ENCODE measurements around the gene ABHD12. TPM values are rescaled to one million over a fixed set of nuclear protein-coding genes. Genes with fewer than 3 reads are reported as not detected.

Gene ABHD12
- total RNA-seq, 3 donors from 2014 or later = 21.9 to 22.6 (median 22.3) TPM

- Mint-ChIP-seq H3K27me3 (ENCODE audit: low read depth) (no peaks in the 10 kb centered on the region), H3K36me3 (ENCODE audit: insufficient read depth) (peaks cover 24% of the 10 kb centered on the region), H3K9me3 (no peaks in the 10 kb centered on the region), H3K4me3 (no peak overlapping the region), H3K4me1 (ENCODE audit: low read depth) (no peaks in the 10 kb centered on the region)
- DNase-seq = no peak
- no peak for ATAC-seq
These were observed 108.4 kb downstream of the ABHD12 start for GRCh38 chr20:25282034-25282781.

- Mint-ChIP-seq H3K36me3 (ENCODE audit: insufficient read depth) (peaks cover 20% of the 10 kb centered on the region), H3K4me1 (ENCODE audit: low read depth) (no peaks in the 10 kb centered on the region), H3K4me3 (no peak overlapping the region), H3K27me3 (ENCODE audit: low read depth) (no peaks in the 10 kb centered on the region), H3K9me3 (no peaks in the 10 kb centered on the region)
- ATAC-seq = no peak
- no peak for DNase-seq
These were observed 109.1 kb downstream of the ABHD12 start for GRCh38 chr20:25281541-25281991.

GRCh38 chr20:25280574-25281535 lies 109.8 kb downstream of the ABHD12 start:
- H3K4me3 Mint-ChIP-seq = no peak overlapping the region
- H3K4me1 Mint-ChIP-seq (ENCODE audit: low read depth) = no peaks in the 10 kb centered on the region
- DNase-seq (no peak), ATAC-seq (no peak)
- no peaks in the 10 kb centered on the region for H3K9me3 Mint-ChIP-seq
- peaks cover 17% of the 10 kb centered on the region for H3K36me3 Mint-ChIP-seq (ENCODE audit: insufficient read depth)
- H3K27me3 Mint-ChIP-seq (ENCODE audit: low read depth) = no peaks in the 10 kb centered on the region

- Mint-ChIP-seq H3K27me3 (ENCODE audit: low read depth) (no peaks in the 10 kb centered on the region), H3K9me3 (no peaks in the 10 kb centered on the region), H3K4me1 (ENCODE audit: low read depth) (no peaks in the 10 kb centered on the region), H3K4me3 (no peak overlapping the region), H3K36me3 (ENCODE audit: insufficient read depth) (peaks cover 13% of the 10 kb centered on the region)
- ATAC-seq (no peak), DNase-seq (no peak)
These were observed 110.5 kb downstream of the ABHD12 start for GRCh38 chr20:25280051-25280573.

GRCh38 chr20:25279403-25279802 lies 111.2 kb downstream of the ABHD12 start:
- no peaks in the 10 kb centered on the region for H3K4me1 Mint-ChIP-seq (ENCODE audit: low read depth)

GRCh38 chr20:25278636-25279361 lies 111.8 kb downstream of the ABHD12 start:
- H3K36me3 Mint-ChIP-seq (ENCODE audit: insufficient read depth) = peaks cover 15% of the 10 kb centered on the region
- H3K4me3 Mint-ChIP-seq = no peak overlapping the region
- no peaks in the 10 kb centered on the region for H3K27me3 Mint-ChIP-seq (ENCODE audit: low read depth)
- no peaks in the 10 kb centered on the region for H3K4me1 Mint-ChIP-seq (ENCODE audit: low read depth)
- ATAC-seq (no peak), DNase-seq (no peak)
- no peaks in the 10 kb centered on the region for H3K9me3 Mint-ChIP-seq

More at GRCh38 chr20:25279403-25279802, 111.2 kb downstream of the ABHD12 start:
- no peak for ATAC-seq
- Mint-ChIP-seq H3K9me3 (no peaks in the 10 kb centered on the region), H3K27me3 (ENCODE audit: low read depth) (no peaks in the 10 kb centered on the region), H3K36me3 (ENCODE audit: insufficient read depth) (peaks cover 12% of the 10 kb centered on the region), H3K4me3 (no peak overlapping the region)
- no peak for DNase-seq

GRCh38 chr20:25277941-25278521 lies 112.6 kb downstream of the ABHD12 start:
- DNase-seq = no peak
- Mint-ChIP-seq H3K9me3 (no peaks in the 10 kb centered on the region), H3K36me3 (ENCODE audit: insufficient read depth) (peaks cover 13% of the 10 kb centered on the region), H3K27me3 (ENCODE audit: low read depth) (no peaks in the 10 kb centered on the region), H3K4me1 (ENCODE audit: low read depth) (no peaks in the 10 kb centered on the region), H3K4me3 (no peak overlapping the region)
- no peak for ATAC-seq

GRCh38 chr20:25277051-25277801 lies 113.4 kb downstream of the ABHD12 start:
- ATAC-seq (no peak), DNase-seq (no peak)
- Mint-ChIP-seq H3K9me3 (no peaks in the 10 kb centered on the region), H3K36me3 (ENCODE audit: insufficient read depth) (peaks cover 12% of the 10 kb centered on the region), H3K4me1 (ENCODE audit: low read depth) (no peaks in the 10 kb centered on the region), H3K4me3 (no peak overlapping the region), H3K27me3 (ENCODE audit: low read depth) (no peaks in the 10 kb centered on the region)

- H3K9me3 Mint-ChIP-seq = no peaks in the 10 kb centered on the region
- H3K36me3 Mint-ChIP-seq (ENCODE audit: insufficient read depth) = peaks cover 12% of the 10 kb centered on the region
- no peak overlapping the region for H3K4me3 Mint-ChIP-seq
- no peaks in the 10 kb centered on the region for H3K27me3 Mint-ChIP-seq (ENCODE audit: low read depth)
- DNase-seq (no peak), ATAC-seq (no peak)
- H3K4me1 Mint-ChIP-seq (ENCODE audit: low read depth) = no peaks in the 10 kb centered on the region
These were observed 114.0 kb downstream of the ABHD12 start for GRCh38 chr20:25276533-25277050.

- ATAC-seq (no peak), DNase-seq (no peak)
- H3K4me3 Mint-ChIP-seq = no peak overlapping the region
- H3K27me3 Mint-ChIP-seq (ENCODE audit: low read depth) = no peaks in the 10 kb centered on the region
- H3K9me3 Mint-ChIP-seq = no peaks in the 10 kb centered on the region
- H3K4me1 Mint-ChIP-seq (ENCODE audit: low read depth) = no peaks in the 10 kb centered on the region
- H3K36me3 Mint-ChIP-seq (ENCODE audit: insufficient read depth) = peaks cover 12% of the 10 kb centered on the region
These were observed 114.7 kb downstream of the ABHD12 start for GRCh38 chr20:25275813-25276532.

- no peaks in the 10 kb centered on the region for H3K9me3 Mint-ChIP-seq
- H3K27me3 Mint-ChIP-seq (ENCODE audit: low read depth) = no peaks in the 10 kb centered on the region
- H3K4me1 Mint-ChIP-seq (ENCODE audit: low read depth) = no peaks in the 10 kb centered on the region
- no peak overlapping the region for H3K4me3 Mint-ChIP-seq
- ATAC-seq = no peak
- H3K36me3 Mint-ChIP-seq (ENCODE audit: insufficient read depth) = peaks cover 12% of the 10 kb centered on the region
- DNase-seq = no peak
These were observed 115.5 kb downstream of the ABHD12 start for GRCh38 chr20:25274891-25275812.

GRCh38 chr20:25274481-25274880 lies 116.2 kb downstream of the ABHD12 start:
- DNase-seq (no peak), ATAC-seq (no peak)
- Mint-ChIP-seq H3K27me3 (ENCODE audit: low read depth) (no peaks in the 10 kb centered on the region), H3K36me3 (ENCODE audit: insufficient read depth) (peaks cover 17% of the 10 kb centered on the region), H3K4me3 (no peak overlapping the region), H3K9me3 (no peaks in the 10 kb centered on the region), H3K4me1 (ENCODE audit: low read depth) (no peaks in the 10 kb centered on the region)
